ENCODE measurements around the gene MOAP1.

MOAP1 gene

DNA sequence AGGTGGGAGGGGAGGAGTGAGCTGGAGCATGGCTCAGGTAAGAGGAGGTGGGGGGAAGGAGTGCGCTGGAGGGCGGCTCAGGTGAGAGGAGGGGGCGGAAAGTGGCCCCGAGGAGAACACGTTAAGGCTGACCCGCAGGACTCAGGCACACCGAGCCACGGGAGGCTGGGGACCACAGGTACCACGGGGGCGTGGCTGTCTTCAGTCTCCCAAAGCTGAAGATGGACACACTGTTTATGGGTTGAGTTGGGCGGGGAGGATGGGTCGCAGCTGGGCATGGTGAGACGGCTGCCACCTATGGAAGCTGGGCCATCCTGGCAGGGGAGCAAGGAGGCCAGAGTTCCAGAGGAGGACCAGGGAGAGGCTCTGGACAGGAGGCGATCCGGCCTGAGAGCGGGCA is 45.8 kb upstream of the MOAP1 start:
- no peaks in the 10 kb centered on the region for H3K4me1 ChIP-seq (ENCODE audit: low read length)
- H2AFZ ChIP-seq (ENCODE audit: low read depth, low read length) = no peak overlapping the region
- no peak overlapping the region for H3K4me2 ChIP-seq (ENCODE audit: low read length)
- H3K79me2 ChIP-seq (ENCODE audit: low read length) = no peaks in the 10 kb centered on the region
- no peaks in the 10 kb centered on the region for H3K27me3 ChIP-seq (ENCODE audit: low read depth, low read length)
- no peak overlapping the region for H3K9ac ChIP-seq (ENCODE audit: low read length)
- no peak for TF ChIP-seq EZH2phosphoT487 (IDR thresholded peaks at IDR 0.05; ENCODE audit: low read depth)
- no peak for TF ChIP-seq CTCF (IDR thresholded peaks at IDR 0.05; ENCODE audit: low read depth, low read length)
- no peaks in the 10 kb centered on the region for H4K20me1 ChIP-seq (ENCODE audit: insufficient read depth, low read length)
- H3K4me3 ChIP-seq (ENCODE audit: low read length) = no peak overlapping the region
- peaks cover 20% of the 10 kb centered on the region for H3K36me3 ChIP-seq (replicated peaks; ENCODE audit: low read depth, low read length)
- no peaks in the 10 kb centered on the region for H3K9me3 ChIP-seq (ENCODE audit: insufficient read depth, low read length)
- no peak overlapping the region for H3K27ac ChIP-seq (ENCODE audit: low read length)

DNA sequence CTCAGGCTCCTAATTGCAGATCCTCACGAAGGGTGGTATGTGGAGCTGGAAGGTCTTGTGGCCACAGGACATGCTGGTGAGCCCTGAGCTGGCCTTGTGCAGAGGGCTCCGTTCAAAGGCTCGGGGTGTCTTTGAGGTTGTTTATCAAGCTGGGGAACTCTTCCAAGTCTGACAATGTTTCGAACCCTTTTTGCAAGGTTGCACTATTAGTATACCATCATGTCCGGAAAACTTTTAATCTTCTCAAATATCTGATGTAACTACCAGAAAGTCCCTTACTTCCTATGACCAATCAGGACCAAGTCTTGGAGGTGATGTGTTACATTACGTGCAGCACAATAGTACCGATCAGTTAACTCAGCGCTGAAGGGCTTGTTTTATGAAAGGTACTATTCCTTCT is 43.9 kb upstream of the MOAP1 start:
- no peak for TF ChIP-seq EZH2phosphoT487 (IDR thresholded peaks at IDR 0.05; ENCODE audit: low read depth)
- no peak for TF ChIP-seq CTCF (IDR thresholded peaks at IDR 0.05; ENCODE audit: low read depth, low read length)
- Histone ChIP-seq H4K20me1 (ENCODE audit: insufficient read depth, low read length) (no peaks in the 10 kb centered on the region), H3K36me3 (replicated peaks; ENCODE audit: low read depth, low read length) (peaks cover 20% of the 10 kb centered on the region), H3K4me2 (ENCODE audit: low read length) (no peak overlapping the region), H3K9me3 (ENCODE audit: insufficient read depth, low read length) (no peaks in the 10 kb centered on the region), H2AFZ (ENCODE audit: low read depth, low read length) (no peak overlapping the region), H3K27ac (ENCODE audit: low read length) (no peak overlapping the region), H3K4me3 (ENCODE audit: low read length) (no peak overlapping the region), H3K4me1 (ENCODE audit: low read length) (no peaks in the 10 kb centered on the region), H3K27me3 (ENCODE audit: low read depth, low read length) (no peaks in the 10 kb centered on the region), H3K79me2 (ENCODE audit: low read length) (no peaks in the 10 kb centered on the region), H3K9ac (ENCODE audit: low read length) (no peak overlapping the region)

- no peaks in the 10 kb centered on the region for H4K20me1 ChIP-seq (ENCODE audit: insufficient read depth, low read length)
- no peak overlapping the region for H3K4me3 ChIP-seq (ENCODE audit: low read length)
- H3K27ac ChIP-seq (ENCODE audit: low read length) = no peak overlapping the region
- H3K4me2 ChIP-seq (ENCODE audit: low read length) = no peak overlapping the region
- H3K9me3 ChIP-seq (ENCODE audit: insufficient read depth, low read length) = no peaks in the 10 kb centered on the region
- H3K9ac ChIP-seq (ENCODE audit: low read length) = no peak overlapping the region
- TF ChIP-seq CTCF (IDR thresholded peaks at IDR 0.05; ENCODE audit: low read depth, low read length) (no peak), EZH2phosphoT487 (IDR thresholded peaks at IDR 0.05; ENCODE audit: low read depth) (no peak)
- H3K79me2 ChIP-seq (ENCODE audit: low read length) = no peaks in the 10 kb centered on the region
- peaks cover 23% of the 10 kb centered on the region for H3K36me3 ChIP-seq (replicated peaks; ENCODE audit: low read depth, low read length)
- no peaks in the 10 kb centered on the region for H3K4me1 ChIP-seq (ENCODE audit: low read length)
- no peak overlapping the region for H2AFZ ChIP-seq (ENCODE audit: low read depth, low read length)
- no peaks in the 10 kb centered on the region for H3K27me3 ChIP-seq (ENCODE audit: low read depth, low read length)
These were observed 38.9 kb upstream of the MOAP1 start for GRCh38 chr14:93223565-93223964.

DNA sequence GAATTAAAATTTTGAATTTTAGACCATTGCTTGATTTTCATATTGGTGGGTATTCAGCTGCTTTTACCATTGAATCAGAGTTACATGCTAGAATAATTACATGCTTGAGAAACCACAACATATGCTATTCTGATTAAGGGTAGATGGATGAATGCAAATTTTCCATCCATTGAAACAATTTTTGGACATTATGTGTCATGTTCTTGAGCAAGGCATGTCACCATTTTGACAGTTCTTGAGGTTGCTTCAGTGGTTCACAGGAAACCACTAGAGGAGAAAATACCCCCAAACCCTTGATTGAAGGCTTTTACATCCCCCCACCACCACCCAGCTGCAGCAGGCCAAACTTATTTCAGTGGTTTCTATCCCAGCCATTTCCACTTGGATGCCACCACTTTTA is 35.8 kb upstream of the MOAP1 start:
- H4K20me1 ChIP-seq (ENCODE audit: insufficient read depth, low read length) = no peaks in the 10 kb centered on the region
- no peaks in the 10 kb centered on the region for H3K27me3 ChIP-seq (ENCODE audit: low read depth, low read length)
- TF ChIP-seq CTCF (IDR thresholded peaks at IDR 0.05; ENCODE audit: low read depth, low read length) (no peak), EZH2phosphoT487 (IDR thresholded peaks at IDR 0.05; ENCODE audit: low read depth) (no peak)
- no peak overlapping the region for H2AFZ ChIP-seq (ENCODE audit: low read depth, low read length)
- H3K36me3 ChIP-seq (replicated peaks; ENCODE audit: low read depth, low read length) = peaks cover 9% of the 10 kb centered on the region
- H3K4me2 ChIP-seq (ENCODE audit: low read length) = no peak overlapping the region
- H3K4me3 ChIP-seq (ENCODE audit: low read length) = no peak overlapping the region
- H3K4me1 ChIP-seq (ENCODE audit: low read length) = no peaks in the 10 kb centered on the region
- no peaks in the 10 kb centered on the region for H3K79me2 ChIP-seq (ENCODE audit: low read length)
- H3K9me3 ChIP-seq (ENCODE audit: insufficient read depth, low read length) = no peaks in the 10 kb centered on the region
- no peak overlapping the region for H3K27ac ChIP-seq (ENCODE audit: low read length)
- H3K9ac ChIP-seq (ENCODE audit: low read length) = no peak overlapping the region

Data from OCI-LY3 (cell line).